IMR-90 (cell line): ENCODE data around the gene RAB31. TPM values are rescaled to one million over a fixed set of nuclear protein-coding genes. Genes with fewer than 3 reads are reported as not detected.
"Not testable (repeated sequence)": the region's sequence is repeated elsewhere in the genome, so short reads cannot be mapped to it uniquely, and the experiment has no call there.

ENCODE experiments used
- ATAC-seq: fragments of 200-7000 bp; cut with Tn5 transposase; 2 replicates; pipeline ENCODE4 v1.9.1; 2020; ENCODE audit warnings: low read depth, mild to moderate bottlenecking, moderate library complexity
- BruUV-seq: library from RNA; stranded (reverse); fragments of 400-500 nt; replicated peaks from 2 replicates; lab custom pipeline; 2021; lab: Mats Ljungman, UMichigan
- CTCF ChIA-PET: fragments of 300-600 bp; formaldehyde crosslinking; extraction: SDS; loops from one replicate; lab custom pipeline; 2021; ENCODE audit warnings: antibody characterized with exemption; lab: Yijun Ruan, JAX
- POLR2A ChIA-PET: fragments of 300-600 bp; sonication (Branson Sonifier 250); formaldehyde crosslinking; loops from one replicate; lab custom pipeline; 2022; ENCODE audit warnings: antibody characterized with exemption; ENCODE audit not compliant: unreplicated experiment; lab: Charles Lee
- DNase-seq: peaks from one replicate; pipeline ENCODE4 v3.0.0; 2013
- H2AFZ ChIP-seq: replicated peaks from 2 replicates; pipeline ENCODE3; 2013; ENCODE audit warnings: low read length, mild to moderate bottlenecking; ENCODE audit not compliant: poor library complexity
- H2AK5ac ChIP-seq: 2 replicates; pipeline ENCODE4 v1.6.1; 2013; ENCODE audit warnings: low read depth, low read length, inconsistent platforms
- H2AK9ac ChIP-seq: replicated peaks from 2 replicates; pipeline ENCODE3; 2013; ENCODE audit warnings: mild to moderate bottlenecking, low read depth, low read length, moderate library complexity; ENCODE audit not compliant: poor library complexity
- H2BK120ac ChIP-seq: 2 replicates; pipeline ENCODE4 v1.6.1; 2013; ENCODE audit warnings: low read depth, low read length, inconsistent platforms
- H2BK15ac ChIP-seq: 3 replicates; pipeline ENCODE4 v1.6.1; 2013; ENCODE audit warnings: low read depth, low read length, inconsistent platforms
- H2BK20ac ChIP-seq: 2 replicates; pipeline ENCODE4 v1.6.1; 2013; ENCODE audit warnings: low read depth, mild to moderate bottlenecking, inconsistent platforms, low read length, moderate library complexity
- H2BK5ac ChIP-seq: 2 replicates; pipeline ENCODE4 v1.6.1; 2013; ENCODE audit warnings: mild to moderate bottlenecking, low read depth, low read length, inconsistent platforms; ENCODE audit not compliant: poor library complexity, severe bottlenecking
- H3K14ac ChIP-seq: replicated peaks from 2 replicates; pipeline ENCODE4 v1.6.1; 2013; ENCODE audit warnings: low read depth, low read length, inconsistent platforms
- H3K18ac ChIP-seq: 2 replicates; pipeline ENCODE4 v1.6.1; 2013; ENCODE audit warnings: low read depth, low read length, control low read depth
- H3K23ac ChIP-seq: 2 replicates; pipeline ENCODE4 v1.6.1; 2013; ENCODE audit warnings: low read depth, low read length, inconsistent platforms
- H3K27ac ChIP-seq: 2 replicates; pipeline ENCODE4 v1.5.1; 2013; ENCODE audit warnings: mild to moderate bottlenecking, control low read depth, low read length; ENCODE audit not compliant: insufficient read depth
- H3K27me3 ChIP-seq: 2 replicates; pipeline ENCODE4 v1.6.1; 2013; ENCODE audit warnings: low read length; ENCODE audit not compliant: control insufficient read depth, insufficient read depth
- H3K36me3 ChIP-seq: 2 replicates; pipeline ENCODE4 v1.6.1; 2013; ENCODE audit warnings: low read length, mixed read lengths; ENCODE audit not compliant: control insufficient read depth, insufficient read depth
- H3K4ac ChIP-seq: 2 replicates; pipeline ENCODE4 v1.6.1; 2013; ENCODE audit warnings: low read depth, low read length, inconsistent platforms
- H3K4me1 ChIP-seq: 2 replicates; pipeline ENCODE4 v1.6.1; 2013; ENCODE audit warnings: low read length, mixed read lengths; ENCODE audit not compliant: control insufficient read depth, insufficient read depth
- H3K4me2 ChIP-seq: 2 replicates; pipeline ENCODE4 v1.6.1; 2013; ENCODE audit warnings: low read depth, mild to moderate bottlenecking, control low read depth, low read length, moderate library complexity
- H3K4me3 ChIP-seq: 2 replicates; pipeline ENCODE4 v1.5.1; 2013; ENCODE audit warnings: low read depth, mild to moderate bottlenecking, control low read depth, low read length, moderate library complexity; ENCODE audit not compliant: insufficient read depth
- H3K56ac ChIP-seq: 2 replicates; pipeline ENCODE4 v1.6.1; 2013; ENCODE audit warnings: low read length, inconsistent platforms; ENCODE audit not compliant: insufficient read depth; ENCODE audit errors: extremely low read depth
- H3K79me1 ChIP-seq, 2 experiments: 2 replicates each; pipeline ENCODE4 v1.6.1; 2013; ENCODE audit warnings: low read length in 2 of 2, inconsistent platforms in 1 of 2, low read depth in 1 of 2
- H3K9ac ChIP-seq: 2 replicates; pipeline ENCODE4 v1.6.1; 2013; ENCODE audit warnings: low read depth, low read length, control low read depth
- H3K9me1 ChIP-seq: 2 replicates; pipeline ENCODE4 v1.6.1; 2013; ENCODE audit warnings: low read length, inconsistent platforms; ENCODE audit not compliant: insufficient read depth
- H3K9me3 ChIP-seq: 2 replicates; pipeline ENCODE4 v1.6.1; 2013; ENCODE audit warnings: low read length; ENCODE audit not compliant: control insufficient read depth, insufficient read depth
- H4K20me1 ChIP-seq: 2 replicates; pipeline ENCODE4 v1.6.1; 2013; ENCODE audit warnings: low read length, inconsistent platforms; ENCODE audit not compliant: insufficient read depth
- H4K5ac ChIP-seq: 2 replicates; pipeline ENCODE4 v1.6.1; 2013; ENCODE audit warnings: mild to moderate bottlenecking, low read depth, low read length, control low read depth
- H4K8ac ChIP-seq, 2 experiments: 2 replicates each; pipeline ENCODE4 v1.6.1; 2013; ENCODE audit warnings: low read depth in 2 of 2, low read length in 2 of 2, control low read depth in 1 of 2, inconsistent platforms in 1 of 2
- H4K91ac ChIP-seq: 2 replicates; pipeline ENCODE4 v1.6.1; 2013; ENCODE audit warnings: low read depth, low read length, inconsistent platforms; ENCODE audit not compliant: insufficient read depth
- CEBPB ChIP-seq: IDR thresholded peaks from 2 replicates; pipeline ENCODE4 v1.6.1; 2012; ENCODE audit warnings: low read depth, low read length, improper control_type of control experiment
- CHD1 ChIP-seq: IDR thresholded peaks from 2 replicates; pipeline ENCODE4 v1.6.1; 2012; ENCODE audit warnings: low read depth, low read length, improper control_type of control experiment
- FOS ChIP-seq: fragments of 150-350 bp; IDR thresholded peaks from 2 replicates; pipeline ENCODE4 v1.6.1; 2016; ENCODE audit warnings: low read depth, low read length
- NFE2L2 ChIP-seq: fragments of 150-350 bp; IDR thresholded peaks from 2 replicates; pipeline ENCODE4 v1.6.1; 2016; ENCODE audit warnings: low read depth, mild to moderate bottlenecking, low read length
- POLR2A ChIP-seq: IDR thresholded peaks from 2 replicates; pipeline ENCODE4 v1.6.1; 2012; ENCODE audit warnings: mild to moderate bottlenecking, low read depth, low read length
- RCOR1 ChIP-seq: IDR thresholded peaks from 2 replicates; pipeline ENCODE4 v1.6.1; 2012; ENCODE audit warnings: mild to moderate bottlenecking, low read length, improper control_type of control experiment; ENCODE audit not compliant: insufficient replicate concordance
- RFX5 ChIP-seq: IDR thresholded peaks from 2 replicates; pipeline ENCODE4 v1.8.0; 2012; ENCODE audit warnings: low read depth, mild to moderate bottlenecking, low read length, moderate library complexity
- WGBS, 2 experiments: methylation state at CpG; one replicate each; pipeline versions ENCODE4 v1.1.5 to v1.1.7; 2013; ENCODE audit warnings: missing lambda C conversion rate in 2 of 2; ENCODE audit not compliant: insufficient read length in 1 of 2; ENCODE audit errors: extremely low coverage in 2 of 2; 5-methylcytosine and 5-hydroxymethylcytosine counted together
- dilution Hi-C: fragments of 300-500 bp; cut with HindIII; formaldehyde crosslinking; loops from one replicate; pipeline ENCODE4 v1.14.3; 2018; ENCODE audit warnings: low sequenced_read_pairs; ENCODE audit not compliant: unreplicated experiment
- in situ Hi-C: fragments of 300-500 bp; cut with MboI; formaldehyde crosslinking; loops from 3 replicates; pipeline ENCODE4 v1.14.3; 2019; ENCODE audit warnings: low sequenced_read_pairs, inconsistent platforms, mixed read lengths
- intact Hi-C: fragments of 100-400 bp; cut with micrococcal nuclease; formaldehyde crosslinking; loops from 2 replicates; pipeline ENCODE4 v1.10.0; 2022
- polyA plus RNA-seq, 3 experiments: library from polyadenylated mRNA; depleted of rRNA; stranded (reverse); fragments of >200 nt; gene quantifications; 2 replicates each; pipeline ENCODE4 v1.2.3, GENCODE V29; 2012; ENCODE audit warnings: low replicate concordance in 1 of 3
- total RNA-seq: library from RNA; depleted of rRNA; stranded (reverse); fragments of >200 nt; gene quantifications from 2 replicates; pipeline ENCODE4 v1.2.3, GENCODE V29; 2012

Gene RAB31
- total and polyA plus RNA-seq, 2 of the 4 experiments (the other 2 are of a cell fraction), result 13.8 to 26.9 TPM

DNA sequence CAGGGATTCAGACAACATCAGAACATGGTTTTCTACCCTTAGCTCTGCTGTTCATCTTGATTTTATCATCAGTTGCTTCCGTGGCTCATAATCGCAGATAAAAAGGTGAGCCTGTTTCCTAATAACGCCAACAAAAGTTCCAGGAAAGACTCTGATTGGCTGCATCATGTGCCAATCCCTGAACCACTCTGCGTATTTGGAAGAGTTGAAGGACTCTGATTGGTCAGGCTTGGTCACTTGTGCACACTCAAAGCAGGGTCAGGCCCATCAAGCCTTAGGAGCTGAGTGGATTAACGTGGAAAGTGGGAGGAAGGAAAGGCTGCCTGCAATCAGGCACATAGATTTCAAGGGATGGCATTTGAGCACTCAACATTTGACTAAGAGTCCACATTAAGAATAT, 189.0 kb downstream of the RAB31 start:
- dilution Hi-C loops, result no loop called here
- TF ChIP-seq FOS (no peak), CHD1 (no peak), RFX5 (no peak), CEBPB (no peak), POLR2A (no peak), RCOR1 (no peak), NFE2L2 (no peak)
- POLR2A ChIA-PET, result no interaction called here

DNA sequence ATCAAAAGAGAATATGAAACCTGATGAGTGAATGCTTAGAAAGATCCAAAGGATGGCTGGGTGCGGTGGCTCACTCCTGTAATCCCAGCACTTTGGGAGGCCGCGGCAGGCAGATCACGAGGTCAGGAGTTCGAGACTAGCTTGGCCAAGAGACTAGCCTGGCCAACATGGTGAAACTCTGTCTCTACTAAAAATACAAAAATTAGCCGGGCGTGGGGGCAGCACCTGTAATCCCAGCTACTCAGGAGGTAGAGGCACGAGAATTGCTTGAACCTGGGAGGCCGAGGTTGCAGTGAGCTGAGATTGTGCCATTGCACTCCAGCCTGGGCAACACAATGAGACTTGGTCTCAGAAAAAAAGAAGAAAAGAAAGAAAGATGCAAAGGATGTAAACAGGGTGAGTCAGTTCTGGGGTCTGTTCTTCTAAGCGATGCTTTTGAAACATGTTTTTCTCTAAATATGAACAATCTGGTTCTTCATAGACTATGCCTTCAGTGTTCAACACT, 189.7 kb downstream of the RAB31 start:
- H4K20me1 ChIP-seq, intact Hi-C loops, H2BK120ac ChIP-seq, H2AFZ ChIP-seq, H3K9me3 ChIP-seq, H2AK5ac ChIP-seq, BruUV-seq, H3K56ac ChIP-seq, H4K91ac ChIP-seq, DNase-seq, H4K8ac ChIP-seq, H2AK9ac ChIP-seq, H3K9me1 ChIP-seq, H2BK15ac ChIP-seq, CTCF ChIA-PET, H3K4me3 ChIP-seq, ATAC-seq, H2BK20ac ChIP-seq, dilution Hi-C loops, H3K18ac ChIP-seq, H2BK5ac ChIP-seq, H3K23ac ChIP-seq, H3K4ac ChIP-seq, H3K4me2 ChIP-seq, POLR2A ChIA-PET, H3K79me1 ChIP-seq, H3K27ac ChIP-seq, H3K9ac ChIP-seq, H4K5ac ChIP-seq, H3K27me3 ChIP-seq, in situ Hi-C loops, H3K36me3 ChIP-seq, H3K14ac ChIP-seq, H3K4me1 ChIP-seq: not testable (repeated sequence)
- 100% methylated on average over 1 of the region's 10 CpGs; no CpG with 5 or more reads in 1 of the 2 experiments for whole genome bisulfite sequencing, 2 experiments

More for the DNA sequence above, 189.0 kb downstream of the RAB31 start:
- H2BK5ac ChIP-seq, result no peak overlapping the region
- no peak overlapping the region for H3K18ac ChIP-seq
- H4K91ac ChIP-seq, result no peak overlapping the region
- H3K14ac ChIP-seq, result no peak overlapping the region
- in situ Hi-C loops (no loop called here), intact Hi-C loops (no loop called here)
- DNase-seq (no peak), ATAC-seq (no peak)
- no peak overlapping the region for H3K4me3 ChIP-seq
- no peak overlapping the region for H3K9ac ChIP-seq
- no peak overlapping the region for H3K4me2 ChIP-seq
- H2BK20ac ChIP-seq, result no peak overlapping the region
- no peak overlapping the region for H2AK9ac ChIP-seq
- H3K27ac ChIP-seq, result no peak overlapping the region
- no peak overlapping the region for H3K23ac ChIP-seq
- no peaks in the 10 kb centered on the region for H4K20me1 ChIP-seq
- H3K4me1 ChIP-seq, result no peaks in the 10 kb centered on the region
- no peak overlapping the region for H4K5ac ChIP-seq
- no peak overlapping the region for H2BK120ac ChIP-seq
- H2AK5ac ChIP-seq, result no peak overlapping the region
- no TSS peak for BruUV-seq
- H2AFZ ChIP-seq, result no peak overlapping the region
- H3K56ac ChIP-seq, result no peak overlapping the region
- CTCF ChIA-PET, result no interaction called here
- H3K36me3 ChIP-seq, result no peaks in the 10 kb centered on the region
- H3K9me3 ChIP-seq, result no peaks in the 10 kb centered on the region
- no peaks in the 10 kb centered on the region for H3K27me3 ChIP-seq
- no peaks in the 10 kb centered on the region; the same call in none of the 2 replicates for H3K9me1 ChIP-seq
- H2BK15ac ChIP-seq, result no peak overlapping the region
- H4K8ac ChIP-seq, result no peak overlapping the region
- H3K4ac ChIP-seq, result no peak overlapping the region
- 95% methylated on average over 4 of the region's 5 CpGs; no CpG with 5 or more reads in 1 of the 2 experiments for WGBS, 2 experiments
- no peaks in the 10 kb centered on the region for H3K79me1 ChIP-seq
